HG03575 (cell line): ENCODE results near the gene DEPDC5.
"Not testable (repeated sequence)": the region's sequence is repeated elsewhere in the genome, so short reads cannot be mapped to it uniquely, and the experiment has no call there.

ENCODE experiments used
- ATAC-seq: cut with Tn5 transposase; IDR thresholded peaks from one replicate; pipeline ENCODE4 v1.9.1; 2021; ENCODE audit not compliant: unreplicated experiment, insufficient number of reproducible peaks, low FRiP score; ENCODE audit errors: extremely low read depth

The DEPDC5 gene

GRCh38 chr22:31802575-31802974 is 48.8 kb downstream of the DEPDC5 start:
- no peak for ATAC-seq

GRCh38 chr22:31806751-31807150 is 52.9 kb downstream of the DEPDC5 start:
- no peak for ATAC-seq

DNA sequence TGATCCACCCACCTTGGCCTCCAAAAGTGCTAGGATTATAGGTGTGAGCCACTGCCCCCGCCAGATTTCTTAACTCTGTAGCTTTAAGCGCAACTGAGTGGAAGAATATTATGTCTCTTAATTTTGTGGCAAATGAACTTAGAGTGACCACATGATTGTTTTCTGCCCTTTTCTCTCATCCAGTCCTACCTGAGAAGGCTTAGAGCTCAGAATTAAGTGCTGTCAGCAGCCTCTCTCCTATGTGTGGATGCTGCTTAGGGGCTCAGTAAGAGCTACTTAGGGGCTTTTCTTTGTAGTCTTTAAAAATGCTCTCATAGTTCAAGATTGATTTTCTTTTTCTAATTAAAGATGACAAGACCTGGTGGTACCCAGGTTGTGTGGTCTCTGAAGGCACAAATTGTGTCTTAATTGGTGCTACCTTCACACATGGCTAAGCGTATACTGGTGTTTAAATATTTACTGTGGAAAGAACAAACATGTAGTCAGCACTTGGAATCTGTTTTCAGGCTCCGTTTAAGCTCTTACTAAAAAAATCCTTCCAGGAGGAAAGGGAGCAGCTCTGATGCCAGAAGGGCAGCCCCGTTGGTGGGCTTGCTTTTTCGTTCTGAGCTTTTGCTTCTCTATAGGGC is 59.3 kb downstream of the DEPDC5 start:
- no peak for ATAC-seq

DNA sequence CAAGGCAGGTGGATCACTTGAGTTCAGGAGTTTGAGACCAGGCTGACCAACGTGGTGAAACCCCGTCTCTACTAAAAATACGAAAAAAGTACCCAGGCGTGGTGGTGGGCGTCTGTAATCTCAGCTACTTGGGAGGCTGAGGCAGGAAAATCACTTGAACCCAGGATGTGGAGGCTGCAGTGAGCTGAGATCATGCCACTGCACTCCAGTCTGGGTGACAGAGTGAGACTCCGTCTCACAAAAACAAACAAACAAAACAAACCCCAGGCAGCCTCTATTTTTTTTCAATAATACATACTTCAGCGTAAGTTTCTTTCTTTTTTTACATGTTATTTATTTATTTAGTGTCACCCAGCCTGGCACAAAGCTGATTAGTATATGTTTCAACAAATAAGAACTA is 60.1 kb downstream of the DEPDC5 start:
- ATAC-seq = not testable (repeated sequence)

DNA sequence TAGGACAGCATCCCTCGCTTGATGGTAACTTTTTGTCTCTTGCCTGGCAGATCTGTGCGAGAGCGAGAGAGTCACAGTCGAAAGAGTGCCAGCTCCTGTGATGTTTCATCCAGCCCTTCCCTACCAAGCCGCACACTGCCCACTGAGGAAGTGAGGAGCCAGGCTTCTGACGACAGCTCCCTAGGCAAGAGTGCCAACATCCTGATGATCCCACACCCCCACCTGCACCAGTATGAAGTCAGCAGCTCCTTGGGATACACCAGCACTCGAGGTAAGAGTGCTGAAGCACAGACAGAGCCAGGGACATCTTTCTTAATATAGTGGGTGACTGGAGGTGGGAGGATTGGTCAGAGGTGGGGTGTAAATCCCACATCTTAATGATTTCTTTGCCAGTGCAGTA is 61.1 kb downstream of the DEPDC5 start:
- ATAC-seq = no peak

DNA sequence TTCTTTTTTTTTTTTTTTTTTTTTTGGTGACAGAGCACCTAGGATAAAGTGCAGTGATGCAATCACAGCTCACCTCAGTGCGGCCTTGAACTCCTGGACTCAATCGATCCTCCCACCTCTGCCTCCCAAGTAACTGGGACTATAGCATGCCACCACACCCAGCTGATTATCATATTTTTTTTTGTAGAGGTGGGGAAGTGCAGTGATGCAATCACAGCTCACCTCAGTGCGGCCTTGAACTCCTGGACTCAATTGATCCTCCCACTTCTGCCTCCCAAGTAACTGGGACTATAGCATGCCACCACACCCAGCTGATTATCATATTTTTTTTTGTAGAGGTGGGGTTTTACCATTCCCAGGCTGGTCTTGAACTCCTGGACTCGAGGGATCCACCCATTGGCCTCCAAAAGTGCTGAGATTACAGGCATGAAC is 61.6 kb downstream of the DEPDC5 start:
- not testable (repeated sequence) for ATAC-seq

DNA sequence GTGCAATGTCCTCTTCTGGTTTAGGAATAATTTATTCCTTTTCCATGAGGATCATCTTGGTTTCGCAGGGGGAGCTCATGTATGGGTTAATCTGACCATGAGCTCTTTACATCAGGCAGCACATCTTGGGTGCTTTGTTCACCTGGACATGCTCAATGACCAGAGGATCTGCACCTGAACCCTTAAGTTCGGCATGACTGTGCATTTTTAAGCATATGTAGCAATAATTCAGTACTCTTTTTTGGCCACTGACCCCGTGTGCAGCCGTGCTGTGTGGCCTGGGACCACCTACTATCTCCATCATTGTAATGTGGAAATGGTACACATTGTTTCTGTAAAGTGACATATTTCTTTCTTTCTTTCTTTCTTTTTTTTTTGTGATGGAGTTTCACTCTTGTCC is 62.9 kb downstream of the DEPDC5 start:
- no peak for ATAC-seq

DNA sequence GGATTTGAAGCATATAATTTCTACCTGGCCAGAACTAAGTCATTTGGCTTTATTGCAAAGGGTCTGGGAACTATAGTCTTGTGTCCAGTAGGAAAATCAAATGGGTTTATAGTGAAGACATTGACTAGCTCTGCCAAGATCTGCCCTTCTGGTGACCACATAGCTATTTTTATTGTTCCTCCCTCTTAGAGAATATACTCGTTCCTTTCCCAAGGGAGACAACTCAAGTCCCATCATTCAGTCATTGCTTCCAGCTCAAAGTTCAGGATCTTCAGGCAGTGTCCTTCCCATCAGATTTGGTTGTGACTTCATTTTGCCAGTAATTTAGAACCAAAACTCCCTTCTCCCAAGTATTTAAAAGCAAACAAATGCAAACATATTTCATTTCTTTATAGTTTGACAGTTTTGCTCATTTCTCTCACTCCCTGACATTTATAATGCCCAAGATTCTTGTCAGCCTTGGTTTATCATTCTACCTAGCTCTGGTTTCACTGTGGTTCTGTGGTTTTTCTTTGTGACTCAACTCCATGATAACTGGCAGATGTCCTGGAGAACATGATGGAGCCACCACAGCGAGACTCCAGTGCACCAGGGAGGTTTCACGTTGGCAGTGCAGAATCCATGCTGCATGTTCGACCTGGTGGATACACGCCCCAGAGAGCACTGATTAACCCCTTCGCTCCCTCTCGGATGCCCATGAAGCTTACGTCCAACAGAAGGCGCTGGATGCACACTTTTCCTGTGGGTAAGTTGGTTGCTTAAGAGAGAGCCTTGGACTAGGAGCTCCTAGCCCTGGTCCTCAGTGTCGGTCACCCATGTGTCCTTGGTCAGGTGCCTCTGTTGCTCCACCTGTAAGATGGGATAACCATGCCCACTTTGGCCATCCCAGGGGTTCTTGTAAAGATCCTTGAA is 64.9 kb downstream of the DEPDC5 start:
- ATAC-seq = no peak

DNA sequence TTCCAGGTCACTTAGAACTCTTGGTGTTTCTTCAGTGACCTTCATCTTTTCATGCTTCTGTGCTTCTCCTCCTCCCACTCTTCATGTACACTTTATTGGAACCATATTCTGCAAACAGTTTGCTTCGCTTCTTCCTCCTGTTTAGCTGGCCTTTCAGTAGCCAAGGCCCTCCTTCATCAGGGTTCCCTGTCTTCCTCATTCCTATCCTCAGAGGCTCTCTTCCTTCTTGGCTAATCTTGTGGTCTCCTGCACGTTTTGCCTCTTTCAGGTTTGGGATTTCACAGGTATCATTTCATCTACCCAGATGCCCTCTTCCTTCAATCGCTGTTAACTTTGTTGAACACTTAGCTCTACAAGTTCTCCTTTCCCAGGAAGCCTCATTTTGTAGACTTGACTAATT is 66.8 kb downstream of the DEPDC5 start:
- no peak for ATAC-seq

DNA sequence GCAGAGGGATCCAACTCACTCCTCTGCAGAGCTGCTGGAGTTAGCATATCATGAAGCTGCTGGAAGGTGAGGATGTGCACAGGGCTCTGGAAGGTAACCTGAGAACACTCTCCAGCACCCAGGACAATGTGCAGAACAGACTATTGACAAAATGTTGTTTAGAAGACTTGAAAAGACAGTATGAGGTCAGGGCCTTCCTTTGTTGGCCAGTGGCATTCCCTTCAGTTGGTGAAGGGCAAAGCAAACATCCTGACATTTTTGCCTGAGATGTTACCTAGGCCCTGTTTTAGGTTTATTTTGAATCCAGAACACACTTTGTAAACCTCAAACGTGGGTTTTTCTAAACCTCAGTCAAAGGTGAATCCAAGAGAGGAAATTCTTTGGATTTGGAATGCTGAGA is 67.8 kb downstream of the DEPDC5 start:
- no peak for ATAC-seq

DNA sequence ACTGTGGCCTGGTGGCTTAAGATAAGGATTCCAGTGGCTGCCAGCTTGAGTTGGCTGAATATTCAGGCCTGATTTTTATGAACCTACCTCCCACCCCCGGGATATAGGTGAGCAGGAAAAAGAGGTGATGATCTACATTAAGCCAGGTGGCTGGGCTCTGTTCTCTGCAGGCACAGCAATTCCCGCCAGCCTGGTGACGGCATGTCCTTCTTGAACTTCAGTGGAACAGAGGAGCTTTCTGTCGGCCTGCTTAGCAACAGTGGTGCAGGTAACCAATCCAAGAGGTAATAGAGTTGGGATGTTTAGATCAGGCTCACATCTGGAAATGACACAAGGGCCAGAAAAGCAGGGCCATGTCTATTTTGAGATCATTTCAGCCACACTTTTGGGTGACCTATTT is 68.7 kb downstream of the DEPDC5 start:
- no peak for ATAC-seq

DNA sequence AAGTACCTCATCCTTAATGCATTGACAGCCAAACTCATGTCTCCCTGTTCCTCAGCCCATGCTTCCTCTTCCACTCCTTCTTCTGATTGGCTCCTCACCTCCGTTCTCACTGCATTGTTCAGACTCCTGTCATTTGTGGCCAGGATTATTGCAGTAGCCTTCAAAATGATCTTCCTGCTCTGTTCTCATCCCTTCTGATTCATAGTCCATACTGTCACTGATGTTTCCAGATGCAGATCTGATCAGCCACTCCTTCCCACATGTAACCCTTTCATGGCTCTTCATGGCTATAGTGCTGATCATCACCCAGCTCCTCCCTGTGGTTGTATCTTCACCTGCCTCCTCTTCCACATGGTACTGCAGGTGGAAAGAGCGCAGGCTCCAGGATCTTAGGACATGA is 71.7 kb downstream of the DEPDC5 start:
- no peak for ATAC-seq

GRCh38 chr22:31826443-31826842 is 72.6 kb downstream of the DEPDC5 start:
- ATAC-seq = no peak

DNA sequence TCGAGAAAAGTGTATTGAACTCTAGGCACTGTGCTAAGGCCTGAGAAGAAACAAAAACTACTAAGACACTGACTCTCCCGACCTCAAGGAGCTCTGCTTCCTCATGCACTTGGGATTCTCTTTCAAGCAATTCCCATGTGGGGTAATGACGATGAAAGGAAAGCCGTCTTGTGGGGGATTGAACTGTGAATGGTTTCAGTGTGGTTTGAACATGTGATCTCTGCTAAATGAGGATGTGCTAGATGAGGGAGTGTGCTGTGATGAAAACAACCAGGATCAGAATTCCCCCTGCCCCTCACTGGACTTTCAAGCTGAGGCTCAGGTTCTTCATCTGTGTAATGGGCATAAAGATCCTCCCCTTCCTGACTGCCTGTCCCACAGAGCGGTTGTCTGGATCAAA is 74.9 kb downstream of the DEPDC5 start:
- ATAC-seq = no peak

DNA sequence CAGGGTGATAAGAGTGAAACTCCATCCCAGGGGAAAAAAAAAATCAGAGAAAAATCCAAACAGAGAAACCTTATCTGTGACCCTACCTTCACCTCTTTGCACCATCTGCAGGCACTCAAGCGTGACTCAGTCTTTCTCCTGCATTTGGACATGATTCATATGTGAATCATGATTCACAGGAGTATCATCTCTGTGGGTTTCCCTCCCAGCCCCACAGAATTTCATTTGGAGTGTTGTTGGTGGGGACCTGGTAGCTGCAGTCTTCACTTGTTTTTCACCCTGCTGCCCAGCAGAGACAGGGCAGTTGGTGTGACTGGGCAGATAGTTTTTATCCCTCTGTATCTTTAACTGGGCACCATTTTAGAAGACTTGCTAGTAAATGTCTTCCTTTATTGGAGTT is 75.7 kb downstream of the DEPDC5 start:
- no peak for ATAC-seq

GRCh38 chr22:31830721-31831070 is 76.9 kb downstream of the DEPDC5 start:
- ATAC-seq = no peak

DNA sequence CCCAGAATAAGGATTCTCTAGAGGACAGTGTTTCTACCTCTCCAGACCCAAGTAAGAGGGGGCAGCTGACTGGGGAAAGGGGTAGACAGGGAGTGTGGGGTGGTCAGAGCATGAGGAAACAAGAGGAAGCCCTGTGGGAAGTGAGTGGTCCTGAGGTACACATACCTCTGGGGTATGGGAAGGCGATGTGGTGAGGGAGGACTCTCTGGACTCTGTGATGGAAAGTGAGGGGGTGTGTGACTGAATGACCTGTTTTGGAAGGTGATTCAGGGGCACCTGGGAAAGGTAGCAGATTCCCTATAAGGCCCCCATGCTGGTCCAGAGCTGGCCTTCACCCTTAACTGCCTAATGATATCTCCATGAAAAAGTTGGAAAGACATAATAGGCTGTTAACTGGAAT is 80.1 kb downstream of the DEPDC5 start:
- no peak for ATAC-seq

GRCh38 chr22:31836010-31836409 is 82.2 kb downstream of the DEPDC5 start:
- ATAC-seq = no peak

DNA sequence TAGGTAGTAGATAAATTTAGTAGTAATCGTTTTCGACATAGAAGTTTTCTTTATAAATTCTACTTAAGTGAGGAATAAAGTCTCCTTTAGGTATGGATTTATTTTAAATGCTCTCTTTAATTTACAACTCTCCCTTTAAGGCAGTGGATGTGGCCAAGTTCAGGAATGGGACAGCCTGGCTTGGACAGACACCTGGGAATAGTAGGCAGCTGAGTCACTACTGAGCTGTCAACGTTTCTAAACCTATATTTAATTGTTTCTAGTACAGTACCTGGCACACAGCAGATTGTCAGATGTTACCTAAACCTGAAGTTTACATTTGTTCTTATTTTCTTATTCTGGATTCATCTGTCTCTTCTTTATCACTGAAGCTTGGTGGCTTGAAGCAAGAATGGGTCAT is 85.1 kb downstream of the DEPDC5 start:
- ATAC-seq = no peak

- ATAC-seq = no peak
Measured at GRCh38 chr22:31839986-31840385, 86.2 kb downstream of the DEPDC5 start.

DNA sequence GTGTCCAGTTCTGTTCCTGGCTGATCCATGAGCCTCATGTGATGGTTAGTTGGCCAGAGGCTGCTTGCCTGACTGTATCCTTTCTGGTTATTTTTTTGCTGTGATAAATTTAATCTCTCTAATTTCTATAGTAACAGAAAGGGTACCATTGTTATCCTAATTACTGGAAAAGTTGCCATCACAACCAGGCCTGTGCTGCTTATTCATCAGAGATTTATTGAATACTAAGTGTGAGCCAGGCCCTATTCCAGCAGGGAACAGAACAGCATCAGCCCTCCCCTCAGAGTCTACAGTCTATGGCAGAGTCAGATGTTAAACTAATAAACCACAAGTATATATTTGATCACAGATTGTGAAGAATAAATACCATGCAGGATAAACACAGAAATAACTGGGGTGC is 86.8 kb downstream of the DEPDC5 start:
- no peak for ATAC-seq
